ENCODE results near the gene STPG1.

STPG1 gene

GRCh38 chr1:24311234-24311633, 102.3 kb downstream of the STPG1 start:
- DNase-seq: no peak

- DNase-seq: no peak
These were observed 103.7 kb downstream of the STPG1 start for GRCh38 chr1:24309762-24310485.

GRCh38 chr1:24308365-24309015, 105.1 kb downstream of the STPG1 start:
- DNase-seq: no peak

All from activated T-cell treated with anti-CD3 and anti-CD28 coated beads, Interleukin-2, amount 50 U/mL, for 1 hour (primary cell).